Endothelial cell (in vitro differentiated cells): Measurements from ENCODE around the gene PKP3. TPM values are rescaled to one million over a fixed set of nuclear protein-coding genes. Genes with fewer than 3 reads are reported as not detected.
"Not testable (repeated sequence)": the region's sequence is repeated elsewhere in the genome, so short reads cannot be mapped to it uniquely, and the experiment has no call there.

Experiments
- DNase-seq: peaks from one replicate; pipeline ENCODE4 v3.0.0; 2021; ENCODE audit warnings: low spot score
- H3K27ac Mint-ChIP-seq: one replicate; pipeline ENCODE4 v1.8.0; 2021; ENCODE audit warnings: mixed read lengths, inconsistent platforms; ENCODE audit not compliant: unreplicated experiment
- H3K27me3 Mint-ChIP-seq: one replicate; pipeline ENCODE4 v1.8.0; 2021; ENCODE audit warnings: mild to moderate bottlenecking, moderate library complexity, mixed read lengths, inconsistent platforms; ENCODE audit not compliant: unreplicated experiment
- H3K36me3 Mint-ChIP-seq: one replicate; pipeline ENCODE4 v1.8.0; 2021; ENCODE audit warnings: mild to moderate bottlenecking, low read depth, mixed read lengths, inconsistent platforms; ENCODE audit not compliant: unreplicated experiment
- H3K4me1 Mint-ChIP-seq: one replicate; pipeline ENCODE4 v1.8.0; 2021; ENCODE audit warnings: mild to moderate bottlenecking, mixed read lengths, inconsistent platforms; ENCODE audit not compliant: unreplicated experiment
- H3K4me3 Mint-ChIP-seq: one replicate; pipeline ENCODE4 v1.8.0; 2021; ENCODE audit warnings: mild to moderate bottlenecking, mixed read lengths, inconsistent platforms; ENCODE audit not compliant: unreplicated experiment
- H3K9me3 Mint-ChIP-seq: one replicate; pipeline ENCODE4 v1.8.0; 2021; ENCODE audit warnings: mixed read lengths, inconsistent platforms; ENCODE audit not compliant: unreplicated experiment
- CTCF ChIP-seq: fragments of 200-600 bp; sonication (generic); IDR thresholded peaks from one replicate; pipeline ENCODE4 v1.5.0; 2021; ENCODE audit warnings: antibody characterized with exemption; ENCODE audit not compliant: unreplicated experiment
- total RNA-seq: library from RNA; stranded (reverse); fragmentation: NEBNext Ultra II Directional; extraction: Animal tissue kit (Norgen Biotek cat#: 25700); gene quantifications from one replicate; pipeline ENCODE4 v1.2.1, GENCODE V29; 2021; ENCODE audit not compliant: unreplicated experiment

Gene PKP3
- total RNA-seq, 1 donor from 2014 or later = 0.49 TPM

DNA sequence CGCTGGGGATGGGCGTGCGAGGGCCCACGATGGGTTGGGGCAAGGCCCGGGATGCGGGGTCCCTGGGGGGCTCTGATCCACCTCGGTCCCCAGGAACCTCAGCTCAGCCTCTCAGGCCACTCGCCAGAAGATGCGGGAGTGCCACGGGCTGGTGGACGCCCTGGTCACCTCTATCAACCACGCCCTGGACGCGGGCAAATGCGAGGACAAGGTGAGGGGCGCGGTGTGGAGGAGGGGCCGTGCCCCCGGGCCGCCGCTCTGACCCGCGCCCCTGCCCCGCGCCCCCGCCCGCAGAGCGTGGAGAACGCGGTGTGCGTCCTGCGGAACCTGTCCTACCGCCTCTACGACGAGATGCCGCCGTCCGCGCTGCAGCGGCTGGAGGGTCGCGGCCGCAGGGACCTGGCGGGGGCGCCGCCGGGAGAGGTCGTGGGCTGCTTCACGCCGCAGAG, 6.3 kb downstream of the PKP3 start:
- no peaks in the 10 kb centered on the region for H3K9me3 Mint-ChIP-seq
- TF ChIP-seq CTCF = no peak
- H3K27me3 Mint-ChIP-seq = peaks cover 5% of the 10 kb centered on the region
- no peak overlapping the region for H3K27ac Mint-ChIP-seq
- no peaks in the 10 kb centered on the region for H3K4me1 Mint-ChIP-seq
- DNase-seq = no peak
- no peak overlapping the region for H3K4me3 Mint-ChIP-seq
- no peaks in the 10 kb centered on the region for H3K36me3 Mint-ChIP-seq

DNA sequence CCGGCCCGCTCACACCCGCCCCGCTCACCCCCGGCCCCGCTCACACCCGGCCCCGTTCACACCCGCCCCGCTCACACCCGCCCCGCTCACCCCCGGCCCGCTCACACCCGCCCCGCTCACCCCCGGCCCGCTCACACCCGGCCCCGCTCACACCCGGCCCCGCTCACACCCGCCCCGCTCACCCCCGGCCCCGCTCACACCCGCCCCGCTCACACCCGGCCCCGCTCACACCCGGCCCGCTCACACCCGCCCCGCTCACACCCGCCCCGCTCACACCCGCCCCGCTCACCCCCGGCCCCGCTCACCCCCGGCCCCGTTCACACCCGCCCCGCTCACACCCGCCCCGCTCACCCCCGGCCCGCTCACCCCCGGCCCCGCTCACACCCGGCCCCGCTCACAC, 7.2 kb downstream of the PKP3 start:
- DNase-seq, H3K27me3 Mint-ChIP-seq, H3K27ac Mint-ChIP-seq, H3K4me3 Mint-ChIP-seq, H3K4me1 Mint-ChIP-seq, H3K36me3 Mint-ChIP-seq, H3K9me3 Mint-ChIP-seq: not testable (repeated sequence)

GRCh38 chr11:403021-403760, 9.2 kb downstream of the PKP3 start:
- H3K27me3 Mint-ChIP-seq = peaks cover 6% of the 10 kb centered on the region
- no peaks in the 10 kb centered on the region for H3K36me3 Mint-ChIP-seq
- H3K4me1 Mint-ChIP-seq = no peaks in the 10 kb centered on the region
- H3K27ac Mint-ChIP-seq = no peak overlapping the region
- TF ChIP-seq CTCF = no peak
- H3K4me3 Mint-ChIP-seq = no peak overlapping the region
- no peaks in the 10 kb centered on the region for H3K9me3 Mint-ChIP-seq
- DNase-seq = no peak

DNA sequence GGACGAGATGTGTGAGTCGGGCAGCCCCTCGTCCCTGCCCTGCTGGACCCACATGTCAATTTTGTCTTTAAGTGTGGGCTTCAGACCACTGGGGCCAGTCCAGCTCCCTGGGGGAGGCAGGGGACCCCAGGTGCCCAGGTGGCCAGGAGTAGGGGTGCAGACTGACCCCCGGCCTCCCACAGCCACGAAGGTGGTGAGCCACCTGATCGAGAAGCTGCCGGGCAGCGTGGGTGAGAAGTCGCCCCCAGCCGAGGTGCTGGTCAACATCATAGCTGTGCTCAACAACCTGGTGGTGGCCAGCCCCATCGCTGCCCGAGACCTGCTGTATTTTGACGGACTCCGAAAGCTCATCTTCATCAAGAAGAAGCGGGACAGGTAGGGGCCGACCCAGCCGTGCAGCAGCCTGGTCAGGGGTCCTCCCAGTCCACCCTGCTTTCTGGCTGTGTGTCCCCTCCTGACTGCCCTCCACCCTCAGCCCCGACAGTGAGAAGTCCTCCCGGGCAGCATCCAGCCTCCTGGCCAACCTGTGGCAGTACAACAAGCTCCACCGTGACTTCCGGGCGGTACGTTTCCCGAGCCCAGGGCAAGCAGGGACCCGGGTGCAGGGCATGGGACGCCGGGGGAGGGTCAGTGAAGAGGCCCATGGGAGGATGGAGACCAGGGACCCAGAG, 9.9 kb downstream of the PKP3 start:
- no peaks in the 10 kb centered on the region for H3K9me3 Mint-ChIP-seq
- H3K27ac Mint-ChIP-seq = no peak overlapping the region
- H3K27me3 Mint-ChIP-seq = peaks cover 4% of the 10 kb centered on the region
- no peaks in the 10 kb centered on the region for H3K4me1 Mint-ChIP-seq
- no peak overlapping the region for H3K4me3 Mint-ChIP-seq
- TF ChIP-seq CTCF = no peak
- DNase-seq = no peak
- H3K36me3 Mint-ChIP-seq = no peaks in the 10 kb centered on the region

DNA sequence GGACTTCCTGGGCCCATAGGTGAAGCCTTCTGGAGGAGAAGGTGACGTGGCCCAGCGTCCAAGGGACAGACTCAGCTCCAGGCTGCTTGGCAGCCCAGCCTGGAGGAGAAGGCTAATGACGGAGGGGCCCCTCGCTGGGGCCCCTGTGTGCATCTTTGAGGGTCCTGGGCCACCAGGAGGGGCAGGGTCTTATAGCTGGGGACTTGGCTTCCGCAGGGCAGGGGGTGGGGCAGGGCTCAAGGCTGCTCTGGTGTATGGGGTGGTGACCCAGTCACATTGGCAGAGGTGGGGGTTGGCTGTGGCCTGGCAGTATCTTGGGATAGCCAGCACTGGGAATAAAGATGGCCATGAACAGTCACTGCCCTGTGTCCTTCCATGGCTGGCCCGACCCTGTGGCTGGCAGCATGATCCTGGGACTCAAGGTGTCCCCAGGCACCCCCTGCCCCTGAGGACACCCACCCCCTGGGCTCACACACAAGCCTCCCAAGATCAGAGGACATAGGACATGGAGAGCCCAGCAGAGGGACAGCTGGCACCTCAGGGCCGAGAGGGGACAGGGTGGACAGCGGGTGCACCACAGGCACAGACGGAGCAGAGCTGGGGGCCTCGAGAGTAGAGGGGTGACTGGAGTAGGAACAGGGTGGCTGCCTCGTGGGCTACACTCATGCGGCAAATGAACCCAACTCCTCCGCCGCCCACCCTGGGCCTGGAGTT, 10.7 kb downstream of the PKP3 start:
- no peak for DNase-seq
- Mint-ChIP-seq H3K27me3 (peaks cover 4% of the 10 kb centered on the region), H3K36me3 (no peaks in the 10 kb centered on the region), H3K4me3 (no peak overlapping the region), H3K4me1 (no peaks in the 10 kb centered on the region), H3K9me3 (no peaks in the 10 kb centered on the region), H3K27ac (no peak overlapping the region)
- no peak for TF ChIP-seq CTCF
